MCF 10A (cell line): ENCODE data around the gene ASB11. TPM values are rescaled to one million over a fixed set of nuclear protein-coding genes. Genes with fewer than 3 reads are reported as not detected.

Experiments used
- BruUV-seq: library from RNA; stranded (reverse); fragments of 400-500 nt; replicated peaks from 2 replicates; lab custom pipeline; 2021; lab: Mats Ljungman, UMichigan
- CTCF ChIA-PET: fragments of 300-600 bp; sonication (Branson Sonifier 250); formaldehyde crosslinking; extraction: SDS; loops from one replicate; lab custom pipeline; 2021; ENCODE audit warnings: antibody characterized with exemption, inconsistent platforms; lab: Yijun Ruan, JAX
- POLR2A ChIA-PET: fragments of 300-600, 350-650 bp; sonication (Branson Sonifier 250); formaldehyde crosslinking; extraction: SDS; loops from one replicate; lab custom pipeline; 2020; ENCODE audit warnings: antibody characterized with exemption, inconsistent platforms; lab: Yijun Ruan, JAX
- DNase-seq: peaks from one replicate; pipeline ENCODE4 v3.0.0-alpha.2; 2018; ENCODE audit not compliant: unreplicated experiment
- H3K27ac Mint-ChIP-seq: one replicate; pipeline ENCODE4 v1.8.0; 2022; ENCODE audit warnings: mild to moderate bottlenecking, low read depth, mixed read lengths; ENCODE audit not compliant: unreplicated experiment
- H3K27me3 Mint-ChIP-seq: one replicate; pipeline ENCODE4 v1.8.0; 2022; ENCODE audit warnings: mixed read lengths; ENCODE audit not compliant: insufficient read depth, unreplicated experiment
- H3K36me3 Mint-ChIP-seq: one replicate; pipeline ENCODE4 v1.8.0; 2022; ENCODE audit warnings: mild to moderate bottlenecking, moderate library complexity, mixed read lengths; ENCODE audit not compliant: insufficient read depth, unreplicated experiment
- H3K4me1 Mint-ChIP-seq: one replicate; pipeline ENCODE4 v1.8.0; 2022; ENCODE audit warnings: mixed read lengths; ENCODE audit not compliant: insufficient read depth, unreplicated experiment
- H3K4me3 Mint-ChIP-seq: one replicate; pipeline ENCODE4 v1.8.0; 2022; ENCODE audit warnings: mild to moderate bottlenecking, moderate library complexity, mixed read lengths; ENCODE audit not compliant: unreplicated experiment
- H3K9me3 Mint-ChIP-seq: one replicate; pipeline ENCODE4 v1.8.0; 2022; ENCODE audit warnings: mixed read lengths; ENCODE audit not compliant: unreplicated experiment
- intact Hi-C: fragments of 100-400 bp; cut with micrococcal nuclease; formaldehyde crosslinking; loops from 2 replicates; pipeline ENCODE4 v1.14.1; 2022
- total RNA-seq: library from RNA; stranded (reverse); gene quantifications from 2 replicates; pipeline ENCODE4 v1.2.3, GENCODE V29; 2022
- TF ChIP-seq, protein P1 (sequence below): fragments of 200-600 bp; IDR thresholded peaks from one replicate; pipeline ENCODE4 v1.8.0; 2022; ENCODE audit warnings: antibody characterized with exemption, mild to moderate bottlenecking; ENCODE audit not compliant: unreplicated experiment

ASB11 gene
- total RNA-seq, 1 experiment from 2014 or later: not detected

DNA sequence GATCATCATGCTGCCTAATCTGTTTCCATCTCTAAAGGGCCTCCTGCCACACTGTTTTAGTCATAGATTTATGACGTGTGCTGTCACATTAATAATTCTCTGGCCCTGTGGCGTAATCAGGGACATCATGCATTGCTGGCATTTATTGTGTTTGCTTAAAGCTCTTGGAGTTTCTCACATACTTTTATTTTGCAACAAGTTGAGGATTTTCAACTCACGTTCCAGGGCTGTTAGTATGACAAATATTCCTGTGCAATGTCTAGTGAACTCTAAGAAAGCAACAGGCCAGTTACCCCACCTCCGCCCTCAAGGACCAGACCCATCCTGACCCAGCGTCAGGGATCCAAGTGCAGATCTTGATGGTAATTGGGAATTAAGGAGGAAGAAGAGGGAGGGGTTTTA, 27.6 kb upstream of the ASB11 start:
- no peak overlapping the region for H3K4me3 Mint-ChIP-seq
- DNase-seq: peak; percentile 78
- H3K4me1 Mint-ChIP-seq: peaks cover 6% of the 10 kb centered on the region
- TF ChIP-seq, protein P1, sequence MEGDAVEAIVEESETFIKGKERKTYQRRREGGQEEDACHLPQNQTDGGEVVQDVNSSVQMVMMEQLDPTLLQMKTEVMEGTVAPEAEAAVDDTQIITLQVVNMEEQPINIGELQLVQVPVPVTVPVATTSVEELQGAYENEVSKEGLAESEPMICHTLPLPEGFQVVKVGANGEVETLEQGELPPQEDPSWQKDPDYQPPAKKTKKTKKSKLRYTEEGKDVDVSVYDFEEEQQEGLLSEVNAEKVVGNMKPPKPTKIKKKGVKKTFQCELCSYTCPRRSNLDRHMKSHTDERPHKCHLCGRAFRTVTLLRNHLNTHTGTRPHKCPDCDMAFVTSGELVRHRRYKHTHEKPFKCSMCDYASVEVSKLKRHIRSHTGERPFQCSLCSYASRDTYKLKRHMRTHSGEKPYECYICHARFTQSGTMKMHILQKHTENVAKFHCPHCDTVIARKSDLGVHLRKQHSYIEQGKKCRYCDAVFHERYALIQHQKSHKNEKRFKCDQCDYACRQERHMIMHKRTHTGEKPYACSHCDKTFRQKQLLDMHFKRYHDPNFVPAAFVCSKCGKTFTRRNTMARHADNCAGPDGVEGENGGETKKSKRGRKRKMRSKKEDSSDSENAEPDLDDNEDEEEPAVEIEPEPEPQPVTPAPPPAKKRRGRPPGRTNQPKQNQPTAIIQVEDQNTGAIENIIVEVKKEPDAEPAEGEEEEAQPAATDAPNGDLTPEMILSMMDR: no peak
- no peaks in the 10 kb centered on the region for H3K9me3 Mint-ChIP-seq
- BruUV-seq: no TSS peak
- POLR2A ChIA-PET: interaction anchor here (0.6 to 1.7 kb wide), 7 partner anchors 8 to 255 kb away, joined by 3 to 4 read pairs (median 3); partner anchors contain the start of genes PIGA and PIR
- intact Hi-C loops: no loop called here
- H3K27me3 Mint-ChIP-seq: peaks cover 61% of the 10 kb centered on the region
- no peaks in the 10 kb centered on the region for H3K36me3 Mint-ChIP-seq
- CTCF ChIA-PET: interaction anchor here (1.0 to 14.6 kb wide), 7 partner anchors 9 to 149 kb away, joined by 3 to 353 read pairs (median 5); no protein-coding TSS in a partner anchor
- no peak overlapping the region for H3K27ac Mint-ChIP-seq

DNA sequence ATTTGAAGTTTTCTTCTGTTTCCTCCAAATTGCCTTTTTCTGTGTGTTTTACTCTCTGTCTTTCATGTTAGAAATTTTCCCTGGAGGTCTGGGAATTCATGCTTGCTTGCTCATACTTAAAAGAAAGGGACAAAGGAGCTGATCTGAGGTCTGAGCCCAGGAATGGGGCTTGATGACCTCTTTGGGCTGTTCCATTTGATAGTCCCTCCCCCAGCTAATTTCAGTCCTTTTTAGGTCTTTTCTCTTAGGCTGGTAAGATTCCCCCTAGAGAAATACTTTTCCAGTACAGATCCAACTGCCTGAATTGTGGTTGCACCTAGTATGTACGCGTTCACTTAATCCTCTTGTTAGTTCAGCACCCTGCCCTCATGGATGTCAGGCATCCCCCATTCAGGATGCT, 25.4 kb upstream of the ASB11 start:
- DNase-seq: no peak
- POLR2A ChIA-PET: no interaction called here
- Mint-ChIP-seq H3K4me1 (peaks cover 6% of the 10 kb centered on the region), H3K4me3 (no peak overlapping the region), H3K27ac (no peak overlapping the region), H3K9me3 (no peaks in the 10 kb centered on the region), H3K36me3 (no peaks in the 10 kb centered on the region), H3K27me3 (peaks cover 76% of the 10 kb centered on the region)
- TF ChIP-seq, protein P1: no peak
- BruUV-seq: no TSS peak
- intact Hi-C loops: no loop called here
- CTCF ChIA-PET: interaction anchor here (4.6 to 10.1 kb wide), 2 partner anchors 9 to 40 kb away, joined by 28 to 87 read pairs; no protein-coding TSS in a partner anchor

DNA sequence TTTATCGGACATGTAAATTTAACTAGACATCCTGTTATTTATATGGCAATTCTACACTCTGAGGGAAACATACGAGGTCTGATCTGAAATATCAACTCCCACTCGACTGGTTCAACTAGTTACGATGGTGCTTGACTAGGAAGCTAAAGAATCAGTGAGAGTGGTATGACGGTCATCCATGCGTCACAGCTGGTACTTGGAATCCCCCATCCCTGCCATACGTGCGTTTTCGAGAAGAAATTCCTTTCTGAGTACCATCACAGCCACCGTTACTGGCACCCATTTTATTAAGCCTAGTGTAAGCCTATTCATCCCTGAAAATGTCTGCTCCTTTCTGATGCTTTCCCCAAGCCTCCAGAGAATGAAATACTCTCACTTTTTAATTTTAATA, 20.6 kb upstream of the ASB11 start:
- TSS peak; percentile 55 for BruUV-seq
- ChIA-PET POLR2A (interaction anchor here (1.1 kb wide), 1 partner anchor 139 kb away, joined by 8 read pairs; no protein-coding TSS in a partner anchor), CTCF (interaction anchor here (0.6 kb wide), 1 partner anchor 1736 kb away, joined by 3 read pairs; no protein-coding TSS in a partner anchor)
- TF ChIP-seq, protein P1: no peak
- Mint-ChIP-seq H3K4me3 (peak overlapping the region; percentile 80), H3K4me1 (peaks cover 5% of the 10 kb centered on the region), H3K27ac (peak overlapping the region; percentile 88), H3K27me3 (peaks cover 51% of the 10 kb centered on the region), H3K36me3 (no peaks in the 10 kb centered on the region), H3K9me3 (no peaks in the 10 kb centered on the region)
- DNase-seq: peak; percentile 6
- intact Hi-C loops: loop anchor here (5.0 to 10.0 kb wide), 2 partner anchors 34 to 339 kb away; no protein-coding TSS in a partner anchor

DNA sequence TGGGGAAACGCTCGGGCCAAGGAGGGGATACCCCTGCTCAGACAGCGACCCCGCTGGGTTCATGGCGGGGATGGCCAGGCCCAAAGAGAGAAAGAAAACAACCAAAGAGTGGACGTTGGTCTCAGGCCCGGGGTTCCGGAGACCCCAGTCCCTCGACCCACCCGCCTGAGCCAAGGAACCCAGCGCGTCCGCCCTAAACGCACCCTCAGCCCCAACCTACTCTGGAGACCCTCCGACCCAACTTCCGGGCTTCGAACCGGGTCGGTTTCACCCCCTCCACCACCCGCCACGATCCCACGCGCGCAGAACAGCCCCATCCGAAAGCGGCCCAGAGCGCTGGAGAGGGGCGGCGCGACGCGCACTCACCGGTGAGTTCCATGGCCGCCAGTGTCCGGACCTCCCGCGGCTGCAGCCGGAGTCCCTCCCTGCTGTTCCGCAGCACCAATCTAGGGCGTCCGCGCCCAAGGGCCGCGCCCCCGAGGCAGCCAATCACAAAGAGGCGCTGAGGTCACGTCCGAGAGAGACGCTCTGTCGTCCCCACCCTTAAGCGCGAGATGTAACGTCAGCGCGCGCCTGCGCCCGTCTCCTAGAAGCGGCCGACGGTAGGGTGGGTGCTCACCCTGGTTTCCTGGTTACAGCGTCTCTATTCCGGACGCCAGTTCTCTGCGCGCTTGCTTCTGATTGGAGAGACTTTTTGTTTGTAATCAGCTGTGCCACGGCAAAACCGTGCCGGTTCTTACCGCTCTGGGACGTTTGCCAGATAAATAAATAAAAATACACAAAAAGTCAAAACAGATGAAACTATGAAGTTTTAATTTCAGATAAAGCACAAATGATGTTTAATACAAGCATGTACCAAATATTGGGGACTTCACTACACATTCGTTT, 19.9 kb upstream of the ASB11 start, which contains the start of gene PIGA:
PIGA (minus strand) TSS at position 389 of the 888 bp plus-strand sequence. CDS start 3,593 bp downstream, outside the sequence.
- Mint-ChIP-seq H3K27ac (peak within 1 kb of the TSS; percentile 88), H3K4me3 (peak within 1 kb of the TSS; percentile 80), H3K36me3 (no peaks in the 10 kb centered on the region), H3K4me1 (peaks cover 5% of the 10 kb centered on the region), H3K9me3 (no peaks in the 10 kb centered on the region), H3K27me3 (peaks cover 45% of the 10 kb centered on the region)
- TSS peak; percentile 71 for BruUV-seq
- peak; percentile 94 for DNase-seq
- POLR2A ChIA-PET: interaction anchor here (0.6 to 1.1 kb wide), 4 partner anchors 8 to 155 kb away, joined by 3 to 8 read pairs (median 3); no protein-coding TSS in a partner anchor
- intact Hi-C loops: loop anchor here (5.0 to 10.0 kb wide), 2 partner anchors 33 to 339 kb away; no protein-coding TSS in a partner anchor
- TF ChIP-seq, protein P1: no peak
- CTCF ChIA-PET: interaction anchor here (1.3 to 2.2 kb wide), 3 partner anchors 13 to 35 kb away, joined by 3 to 13 read pairs (median 3); no protein-coding TSS in a partner anchor
